WTC11 (cell line): ENCODE data around the gene EXOC4. TPM values are rescaled to one million over a fixed set of nuclear protein-coding genes. Genes with fewer than 3 reads are reported as not detected.

Source experiments
- ATAC-seq: fragments of 200-7000 bp; cut with Tn5 transposase; 2 replicates; pipeline ENCODE4 v1.10.0; 2021; ENCODE audit warnings: mild to moderate bottlenecking, moderate library complexity
- CTCF ChIA-PET: fragments of 300-600 bp; sonication (Branson Sonifier 250); formaldehyde crosslinking; loops from one replicate; lab custom pipeline; 2021; ENCODE audit warnings: antibody characterized with exemption; lab: Charles Lee
- POLR2A ChIA-PET: fragments of 350-600 bp; sonication (Branson Sonifier 250); formaldehyde crosslinking; loops from one replicate; lab custom pipeline; 2021; ENCODE audit warnings: antibody characterized with exemption; lab: Charles Lee
- DNase-seq: peaks from one replicate; pipeline ENCODE4 v3.0.0; 2021; ENCODE audit warnings: low spot score
- H3K27ac Mint-ChIP-seq: 2 replicates; pipeline ENCODE4 v1.8.0; 2021; ENCODE audit warnings: mixed read lengths
- H3K27me3 Mint-ChIP-seq: 2 replicates; pipeline ENCODE4 v1.8.0; 2021; ENCODE audit warnings: low read depth, mild to moderate bottlenecking, moderate library complexity, mixed read lengths
- H3K36me3 Mint-ChIP-seq: 2 replicates; pipeline ENCODE4 v1.8.0; 2021; ENCODE audit warnings: mixed read lengths
- H3K4me1 Mint-ChIP-seq: 2 replicates; pipeline ENCODE4 v1.8.0; 2022; ENCODE audit warnings: mixed read lengths
- H3K4me3 Mint-ChIP-seq: 2 replicates; pipeline ENCODE4 v1.8.0; 2021; ENCODE audit warnings: mild to moderate bottlenecking, moderate library complexity, mixed read lengths
- H3K9me3 Mint-ChIP-seq: 2 replicates; pipeline ENCODE4 v1.8.0; 2021; ENCODE audit warnings: mixed read lengths
- ATF1 ChIP-seq: sonication (generic); formaldehyde crosslinking; IDR thresholded peaks from 2 replicates; pipeline ENCODE4 v1.8.1; 2023; ENCODE audit warnings: mild to moderate bottlenecking, moderate library complexity, missing genetic modification reagents
- CREM ChIP-seq: sonication (generic); formaldehyde crosslinking; IDR thresholded peaks from 2 replicates; pipeline ENCODE4 v1.8.1; 2022; ENCODE audit warnings: mild to moderate bottlenecking, missing genetic modification reagents, moderate library complexity
- ELF4 ChIP-seq: sonication (generic); formaldehyde crosslinking; IDR thresholded peaks from 2 replicates; pipeline ENCODE4 v1.8.1; 2022; ENCODE audit warnings: low read depth, mild to moderate bottlenecking, moderate library complexity, missing genetic modification reagents
- ESRRA ChIP-seq: sonication (generic); formaldehyde crosslinking; IDR thresholded peaks from 2 replicates; pipeline ENCODE4 v1.8.1; 2022; ENCODE audit warnings: mild to moderate bottlenecking, missing genetic modification reagents, borderline replicate concordance
- FOXP1 ChIP-seq: sonication (generic); formaldehyde crosslinking; IDR thresholded peaks from 2 replicates; pipeline ENCODE4 v1.8.0; 2022; ENCODE audit warnings: missing genetic modification reagents, mild to moderate bottlenecking, moderate library complexity, borderline replicate concordance
- JUN ChIP-seq: sonication (generic); formaldehyde crosslinking; IDR thresholded peaks from 2 replicates; pipeline ENCODE4 v1.8.0; 2023; ENCODE audit warnings: mild to moderate bottlenecking, missing genetic modification reagents
- KAT7 ChIP-seq: sonication (generic); formaldehyde crosslinking; IDR thresholded peaks from 2 replicates; pipeline ENCODE4 v1.8.1; 2023; ENCODE audit warnings: missing genetic modification reagents, mild to moderate bottlenecking, borderline replicate concordance
- MAX ChIP-seq: sonication (generic); formaldehyde crosslinking; IDR thresholded peaks from 2 replicates; pipeline ENCODE4 v1.8.0; 2022; ENCODE audit warnings: mild to moderate bottlenecking, missing genetic modification reagents
- NR3C1 ChIP-seq: sonication (generic); formaldehyde crosslinking; conservative IDR thresholded peaks from 2 replicates; pipeline ENCODE4 v1.8.1; 2023; ENCODE audit warnings: low read depth, mild to moderate bottlenecking, missing genetic modification reagents
- OVOL2 ChIP-seq: fragments of 250-450 bp; sonication (Bioruptor Pico); IDR thresholded peaks from 2 replicates; pipeline ENCODE4 v1.9.0; 2021; ENCODE audit warnings: mild to moderate bottlenecking, borderline replicate concordance
- RORB ChIP-seq: fragments of 250-450 bp; sonication (Bioruptor Pico); IDR thresholded peaks from 2 replicates; pipeline ENCODE4 v1.9.0; 2021; ENCODE audit warnings: mild to moderate bottlenecking
- ZMAT4 ChIP-seq: fragments of 250-450 bp; sonication (Bioruptor Pico); IDR thresholded peaks from 2 replicates; pipeline ENCODE4 v1.9.0; 2021; ENCODE audit warnings: mild to moderate bottlenecking
- ZNF138 ChIP-seq: sonication (generic); formaldehyde crosslinking; conservative IDR thresholded peaks from 2 replicates; pipeline ENCODE4 v1.8.1; 2022; ENCODE audit warnings: mild to moderate bottlenecking, moderate library complexity, missing genetic modification reagents
- ZNF232 ChIP-seq: sonication (generic); formaldehyde crosslinking; IDR thresholded peaks from 2 replicates; pipeline ENCODE4 v1.8.0; 2022; ENCODE audit warnings: mild to moderate bottlenecking, missing genetic modification reagents
- ZNF263 ChIP-seq: sonication (generic); formaldehyde crosslinking; IDR thresholded peaks from 2 replicates; pipeline ENCODE4 v1.8.1; 2022; ENCODE audit warnings: low read depth, mild to moderate bottlenecking, moderate library complexity, missing genetic modification reagents
- total RNA-seq: library from RNA; stranded (reverse); gene quantifications from 3 replicates; pipeline ENCODE4 v1.2.3, GENCODE V29; 2021
- TF ChIP-seq, protein P1 (sequence below): fragments of 250-450 bp; sonication (Bioruptor Pico); IDR thresholded peaks from 2 replicates; pipeline ENCODE4 v1.8.0; 2021; ENCODE audit warnings: mild to moderate bottlenecking
- TF ChIP-seq, protein P2 (sequence below): sonication (generic); formaldehyde crosslinking; IDR thresholded peaks from 2 replicates; pipeline ENCODE4 v1.8.0; 2023; ENCODE audit warnings: mild to moderate bottlenecking, missing genetic modification reagents
- TF ChIP-seq, protein P3 (sequence below): sonication (generic); formaldehyde crosslinking; IDR thresholded peaks from 2 replicates; pipeline ENCODE4 v1.8.0; 2022; ENCODE audit warnings: mild to moderate bottlenecking, missing genetic modification reagents
- TF ChIP-seq, protein P4 (sequence below): sonication (generic); formaldehyde crosslinking; conservative IDR thresholded peaks from 2 replicates; pipeline ENCODE4 v1.8.1; 2022; ENCODE audit warnings: mild to moderate bottlenecking, missing genetic modification reagents
- TF ChIP-seq, protein P5 (sequence below): sonication (generic); formaldehyde crosslinking; IDR thresholded peaks from 2 replicates; pipeline ENCODE4 v1.8.1; 2023; ENCODE audit warnings: mild to moderate bottlenecking, moderate library complexity, missing genetic modification reagents

Gene EXOC4
- total RNA-seq, 1 experiment from 2014 or later: 62.0 TPM

DNA sequence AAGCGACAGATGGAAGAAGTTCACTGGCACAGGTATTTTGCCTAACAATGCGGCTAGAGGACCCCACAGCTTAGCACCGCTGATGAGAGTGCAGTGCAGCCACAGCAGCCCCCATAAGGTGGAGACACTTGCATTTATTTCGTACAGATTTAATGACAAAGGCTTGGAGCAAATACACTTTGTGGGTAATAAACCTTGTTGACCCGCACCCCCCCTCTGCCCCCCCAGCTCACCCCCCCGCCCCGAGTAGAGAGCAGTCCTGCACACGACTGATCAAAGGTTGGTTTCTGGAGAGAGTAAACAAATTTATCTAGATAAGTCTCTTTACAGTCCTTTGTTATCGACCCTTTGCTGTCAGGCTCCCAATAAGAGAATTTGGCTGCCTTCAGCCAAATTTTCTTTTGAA lies 777.6 kb downstream of the EXOC4 start:
- H3K36me3 Mint-ChIP-seq: peaks cover 29% of the 10 kb centered on the region
- ATAC-seq (no peak), DNase-seq (no peak)
- ChIA-PET POLR2A (no interaction called here), CTCF (interaction anchor here (1.2 to 6.2 kb wide), 2 partner anchors 10 to 111 kb away, joined by 3 to 27 read pairs; no protein-coding TSS in a partner anchor)
- H3K9me3 Mint-ChIP-seq: peaks cover 39% of the 10 kb centered on the region
- H3K27me3 Mint-ChIP-seq: peaks cover 22% of the 10 kb centered on the region
- TF ChIP-seq ZMAT4 (CRISPR knock-in tag): no peak
- no peak overlapping the region for H3K4me3 Mint-ChIP-seq
- no peak overlapping the region for H3K27ac Mint-ChIP-seq
- peaks cover 43% of the 10 kb centered on the region for H3K4me1 Mint-ChIP-seq

- Mint-ChIP-seq H3K36me3 (peaks cover 29% of the 10 kb centered on the region), H3K4me3 (no peak overlapping the region), H3K27ac (no peak overlapping the region), H3K4me1 (peaks cover 42% of the 10 kb centered on the region), H3K9me3 (peaks cover 39% of the 10 kb centered on the region), H3K27me3 (peaks cover 19% of the 10 kb centered on the region)
- ChIA-PET CTCF (interaction anchor here (1.0 to 6.2 kb wide), 3 partner anchors 10 to 109 kb away, joined by 3 to 27 read pairs (median 4); no protein-coding TSS in a partner anchor), POLR2A (interaction anchor here (0.6 kb wide), 1 partner anchor 293 kb away, joined by 3 read pairs; no protein-coding TSS in a partner anchor)
- DNase-seq: no peak
- no peak for ATAC-seq
- no peak for TF ChIP-seq RORB
- no peak for TF ChIP-seq KAT7 (CRISPR knock-in tag)
- TF ChIP-seq, protein P1, sequence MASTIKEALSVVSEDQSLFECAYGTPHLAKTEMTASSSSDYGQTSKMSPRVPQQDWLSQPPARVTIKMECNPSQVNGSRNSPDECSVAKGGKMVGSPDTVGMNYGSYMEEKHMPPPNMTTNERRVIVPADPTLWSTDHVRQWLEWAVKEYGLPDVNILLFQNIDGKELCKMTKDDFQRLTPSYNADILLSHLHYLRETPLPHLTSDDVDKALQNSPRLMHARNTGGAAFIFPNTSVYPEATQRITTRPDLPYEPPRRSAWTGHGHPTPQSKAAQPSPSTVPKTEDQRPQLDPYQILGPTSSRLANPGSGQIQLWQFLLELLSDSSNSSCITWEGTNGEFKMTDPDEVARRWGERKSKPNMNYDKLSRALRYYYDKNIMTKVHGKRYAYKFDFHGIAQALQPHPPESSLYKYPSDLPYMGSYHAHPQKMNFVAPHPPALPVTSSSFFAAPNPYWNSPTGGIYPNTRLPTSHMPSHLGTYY (CRISPR knock-in tag): no peak
- no peak for TF ChIP-seq ATF1 (CRISPR knock-in tag)
- TF ChIP-seq, protein P2, sequence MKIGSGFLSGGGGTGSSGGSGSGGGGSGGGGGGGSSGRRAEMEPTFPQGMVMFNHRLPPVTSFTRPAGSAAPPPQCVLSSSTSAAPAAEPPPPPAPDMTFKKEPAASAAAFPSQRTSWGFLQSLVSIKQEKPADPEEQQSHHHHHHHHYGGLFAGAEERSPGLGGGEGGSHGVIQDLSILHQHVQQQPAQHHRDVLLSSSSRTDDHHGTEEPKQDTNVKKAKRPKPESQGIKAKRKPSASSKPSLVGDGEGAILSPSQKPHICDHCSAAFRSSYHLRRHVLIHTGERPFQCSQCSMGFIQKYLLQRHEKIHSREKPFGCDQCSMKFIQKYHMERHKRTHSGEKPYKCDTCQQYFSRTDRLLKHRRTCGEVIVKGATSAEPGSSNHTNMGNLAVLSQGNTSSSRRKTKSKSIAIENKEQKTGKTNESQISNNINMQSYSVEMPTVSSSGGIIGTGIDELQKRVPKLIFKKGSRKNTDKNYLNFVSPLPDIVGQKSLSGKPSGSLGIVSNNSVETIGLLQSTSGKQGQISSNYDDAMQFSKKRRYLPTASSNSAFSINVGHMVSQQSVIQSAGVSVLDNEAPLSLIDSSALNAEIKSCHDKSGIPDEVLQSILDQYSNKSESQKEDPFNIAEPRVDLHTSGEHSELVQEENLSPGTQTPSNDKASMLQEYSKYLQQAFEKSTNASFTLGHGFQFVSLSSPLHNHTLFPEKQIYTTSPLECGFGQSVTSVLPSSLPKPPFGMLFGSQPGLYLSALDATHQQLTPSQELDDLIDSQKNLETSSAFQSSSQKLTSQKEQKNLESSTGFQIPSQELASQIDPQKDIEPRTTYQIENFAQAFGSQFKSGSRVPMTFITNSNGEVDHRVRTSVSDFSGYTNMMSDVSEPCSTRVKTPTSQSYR (CRISPR knock-in tag): no peak
- no peak for TF ChIP-seq JUN
- TF ChIP-seq MAX: no peak
- no peak for TF ChIP-seq FOXP1 (CRISPR knock-in tag)
- TF ChIP-seq, protein P3, sequence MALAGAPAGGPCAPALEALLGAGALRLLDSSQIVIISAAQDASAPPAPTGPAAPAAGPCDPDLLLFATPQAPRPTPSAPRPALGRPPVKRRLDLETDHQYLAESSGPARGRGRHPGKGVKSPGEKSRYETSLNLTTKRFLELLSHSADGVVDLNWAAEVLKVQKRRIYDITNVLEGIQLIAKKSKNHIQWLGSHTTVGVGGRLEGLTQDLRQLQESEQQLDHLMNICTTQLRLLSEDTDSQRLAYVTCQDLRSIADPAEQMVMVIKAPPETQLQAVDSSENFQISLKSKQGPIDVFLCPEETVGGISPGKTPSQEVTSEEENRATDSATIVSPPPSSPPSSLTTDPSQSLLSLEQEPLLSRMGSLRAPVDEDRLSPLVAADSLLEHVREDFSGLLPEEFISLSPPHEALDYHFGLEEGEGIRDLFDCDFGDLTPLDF (CRISPR knock-in tag): no peak
- TF ChIP-seq, protein P4, sequence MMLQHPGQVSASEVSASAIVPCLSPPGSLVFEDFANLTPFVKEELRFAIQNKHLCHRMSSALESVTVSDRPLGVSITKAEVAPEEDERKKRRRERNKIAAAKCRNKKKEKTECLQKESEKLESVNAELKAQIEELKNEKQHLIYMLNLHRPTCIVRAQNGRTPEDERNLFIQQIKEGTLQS (CRISPR knock-in tag): no peak
- no peak for TF ChIP-seq ZNF138 (CRISPR knock-in tag)
- TF ChIP-seq NR3C1 (CRISPR knock-in tag): no peak
- TF ChIP-seq ESRRA (CRISPR knock-in tag): no peak
- TF ChIP-seq ELF4 (CRISPR knock-in tag): no peak
- TF ChIP-seq OVOL2: no peak
- TF ChIP-seq, protein P5, sequence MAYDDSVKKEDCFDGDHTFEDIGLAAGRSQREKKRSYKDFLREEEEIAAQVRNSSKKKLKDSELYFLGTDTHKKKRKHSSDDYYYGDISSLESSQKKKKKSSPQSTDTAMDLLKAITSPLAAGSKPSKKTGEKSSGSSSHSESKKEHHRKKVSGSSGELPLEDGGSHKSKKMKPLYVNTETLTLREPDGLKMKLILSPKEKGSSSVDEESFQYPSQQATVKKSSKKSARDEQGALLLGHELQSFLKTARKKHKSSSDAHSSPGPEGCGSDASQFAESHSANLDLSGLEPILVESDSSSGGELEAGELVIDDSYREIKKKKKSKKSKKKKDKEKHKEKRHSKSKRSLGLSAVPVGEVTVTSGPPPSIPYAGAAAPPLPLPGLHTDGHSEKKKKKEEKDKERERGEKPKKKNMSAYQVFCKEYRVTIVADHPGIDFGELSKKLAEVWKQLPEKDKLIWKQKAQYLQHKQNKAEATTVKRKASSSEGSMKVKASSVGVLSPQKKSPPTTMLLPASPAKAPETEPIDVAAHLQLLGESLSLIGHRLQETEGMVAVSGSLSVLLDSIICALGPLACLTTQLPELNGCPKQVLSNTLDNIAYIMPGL: no peak
- TF ChIP-seq ZNF263 (CRISPR knock-in tag): no peak
- no peak for TF ChIP-seq CREM (CRISPR knock-in tag)
- no peak for TF ChIP-seq ZNF232
- TF ChIP-seq, all 79 proteins: peak for 0
Measured at GRCh38 chr7:134031835-134032617, 779.1 kb downstream of the EXOC4 start.
